GM12878 (cell line): Measurements from ENCODE around the gene CREB3. TPM values are rescaled to one million over a fixed set of nuclear protein-coding genes. Genes with fewer than 3 reads are reported as not detected.

ENCODE experiments used
- ATAC-seq: fragments of 200-7000 bp; cut with Tn5 transposase; 3 replicates; pipeline ENCODE4 v1.9.1; 2020; ENCODE audit warnings: mild to moderate bottlenecking, moderate library complexity
- BruUV-seq: library from RNA; stranded (reverse); fragments of 400-500 nt; replicated peaks from 2 replicates; lab custom pipeline; 2021; lab: Mats Ljungman, UMichigan
- CTCF ChIA-PET: fragments of 300-600 bp; sonication (Branson Sonifier 250); formaldehyde crosslinking; extraction: SDS; loops from one replicate; lab custom pipeline; 2021; ENCODE audit warnings: inconsistent platforms; lab: Yijun Ruan, JAX
- POLR2A ChIA-PET: fragments of 350-600 bp; formaldehyde crosslinking; extraction: SDS; loops from one replicate; lab custom pipeline; 2021; ENCODE audit warnings: inconsistent platforms; lab: Charles Lee
- RAD21 ChIA-PET: fragments of 300-600 bp; sonication (Branson Sonifier 250); formaldehyde crosslinking; loops from one replicate; lab custom pipeline; 2023; ENCODE audit warnings: antibody characterized with exemption; ENCODE audit not compliant: unreplicated experiment; lab: Charles Lee
- SMC1A ChIA-PET: fragments of 300-600 bp; sonication (Branson Sonifier 250); formaldehyde crosslinking; loops from one replicate; lab custom pipeline; 2023; ENCODE audit not compliant: unreplicated experiment, uncharacterized antibody; lab: Charles Lee
- DNase-seq: peaks from one replicate; pipeline ENCODE4 v3.0.0-alpha.2; 2011; ENCODE audit warnings: low read depth, low spot score
- FAIRE-seq: peaks from 3 replicates; lab custom pipeline; 2011; peaks lifted over from hg19 to GRCh38; lab: Jason Lieb, UNC
- H2AFZ ChIP-seq: 2 replicates; pipeline ENCODE4 v1.6.0; 2011; ENCODE audit warnings: low read depth, low read length, control low read depth; ENCODE audit not compliant: control insufficient read depth
- H3K27ac ChIP-seq: 2 replicates; pipeline ENCODE4 v1.5.1; 2011; ENCODE audit warnings: control low read depth; ENCODE audit not compliant: control insufficient read depth, insufficient read depth
- H3K27me3 ChIP-seq, 2 experiments: replicated peaks in 1 of 2; 2 replicates each; pipeline versions ENCODE4 v1.6.0 to v1.6.1; 2011; ENCODE audit warnings: low read length in 1 of 2; ENCODE audit not compliant: control insufficient read depth in 2 of 2, insufficient read depth in 2 of 2
- H3K36me3 ChIP-seq, 2 experiments: 2 replicates each; pipeline ENCODE4 v1.5.1; 2011; ENCODE audit warnings: low read length in 1 of 2; ENCODE audit not compliant: control insufficient read depth in 2 of 2, insufficient read depth in 2 of 2
- H3K4me1 ChIP-seq: 2 replicates; pipeline ENCODE4 v1.6.1; 2011; ENCODE audit warnings: mild to moderate bottlenecking, low read length, moderate library complexity, mixed read lengths; ENCODE audit not compliant: control insufficient read depth, insufficient read depth
- H3K4me2 ChIP-seq: 2 replicates; pipeline ENCODE4 v1.6.0; 2011; ENCODE audit warnings: control low read depth; ENCODE audit not compliant: control insufficient read depth, insufficient read depth
- H3K4me3 ChIP-seq: fragments of 200-600 bp; sonication (generic); 2 replicates; pipeline ENCODE4 v1.5.1; 2016
- H3K79me2 ChIP-seq: 2 replicates; pipeline ENCODE4 v1.6.0; 2011; ENCODE audit warnings: low read length; ENCODE audit not compliant: control insufficient read depth, insufficient read depth
- H3K9ac ChIP-seq: 2 replicates; pipeline ENCODE4 v1.8.0; 2011; ENCODE audit warnings: low read length, control low read depth, mixed read lengths; ENCODE audit not compliant: control insufficient read depth, insufficient read depth
- H3K9me3 ChIP-seq: replicated peaks from 3 replicates; pipeline ENCODE4 v1.5.1; 2011; ENCODE audit warnings: mild to moderate bottlenecking, low read length; ENCODE audit not compliant: control insufficient read depth, insufficient read depth
- H4K20me1 ChIP-seq: 2 replicates; pipeline ENCODE4 v1.6.0; 2011; ENCODE audit not compliant: control insufficient read depth, insufficient read depth
- CREM ChIP-seq: IDR thresholded peaks from 2 replicates; pipeline ENCODE4 v1.6.1; 2014; ENCODE audit warnings: antibody characterized with exemption, low read depth
- E2F4 ChIP-seq: IDR thresholded peaks from 2 replicates; pipeline ENCODE4 v1.6.1; 2012; ENCODE audit warnings: low read depth, low read length, improper control_type of control experiment
- EZH2 ChIP-seq: IDR thresholded peaks from 2 replicates; pipeline ENCODE4 v1.6.1; 2012; ENCODE audit warnings: low read depth, mild to moderate bottlenecking, control low read depth, inconsistent platforms, low read length, borderline replicate concordance; ENCODE audit not compliant: control insufficient read depth
- MAX ChIP-seq: IDR thresholded peaks from 2 replicates; pipeline ENCODE4 v1.6.1; 2012; ENCODE audit warnings: low read depth, low read length, improper control_type of control experiment
- POLR2A ChIP-seq: IDR thresholded peaks from 2 replicates; pipeline ENCODE4 v1.6.1; 2011; ENCODE audit warnings: low read depth, mild to moderate bottlenecking, low read length
- RUNX3 ChIP-seq: IDR thresholded peaks from 2 replicates; pipeline ENCODE4 v1.6.1; 2012; ENCODE audit warnings: low read length, inconsistent platforms
- SKIL ChIP-seq: fragments of 450-650 bp; IDR thresholded peaks from 2 replicates; pipeline ENCODE4 v1.6.1; 2017; ENCODE audit warnings: mild to moderate bottlenecking, low read depth, inconsistent platforms; ENCODE audit not compliant: poor library complexity, severe bottlenecking
- TAF1 ChIP-seq: IDR thresholded peaks from 2 replicates; pipeline ENCODE4 v1.6.1; 2011; ENCODE audit warnings: mild to moderate bottlenecking, low read depth, low read length, borderline replicate concordance
- TCF7 ChIP-seq: IDR thresholded peaks from 2 replicates; pipeline ENCODE4 v1.6.1; 2014; ENCODE audit warnings: antibody characterized with exemption, borderline replicate concordance
- WGBS: methylation state at CpG from one replicate; pipeline ENCODE4 v1.1.6; 2016; ENCODE audit warnings: low lambda C conversion rate; ENCODE audit not compliant: insufficient replicate concordance, insufficient coverage; ENCODE audit errors: missing lambda C conversion rate; 5-methylcytosine and 5-hydroxymethylcytosine counted together
- in situ Hi-C: fragments of 300-500 bp; cut with MboI; formaldehyde crosslinking; loops from 9 replicates; pipeline ENCODE4 v1.14.3; 2018; ENCODE audit warnings: mixed read lengths
- intact Hi-C: fragments of 100-400 bp; cut with micrococcal nuclease; formaldehyde crosslinking; loops from one replicate; pipeline ENCODE4 v1.14.2; 2022; ENCODE audit not compliant: unreplicated experiment
- polyA plus RNA-seq, 11 experiments: library from polyadenylated mRNA; depleted of rRNA in 4 of 11; unstranded in 6 of 11; stranded (reverse) in 5 of 11; fragments of >200 nt; fragmentation: Nextera tagmentation in 4 of 11; fragmentation: Illumina TruSeq in 1 of 11; extraction: Ambion mirVana in 4 of 11; extraction: Trizol in 1 of 11; gene quantifications; 1 replicate in 1 of 11; 2 replicates in 10 of 11; pipeline versions ENCODE4 v1.2.1 to v1.2.3, GENCODE V29; 2011 to 2016; ENCODE audit warnings: inconsistent platforms in 2 of 11, missing spikeins in 2 of 11, low read depth in 1 of 11
- total RNA-seq, 4 experiments: library from RNA; depleted of rRNA in 3 of 4; stranded (reverse); fragments of >200 nt in 3 of 4; fragmentation: Illumina TruSeq in 1 of 4; extraction: Trizol in 1 of 4; gene quantifications; 2 replicates each; pipeline versions ENCODE4 v1.2.1 to v1.2.3, GENCODE V29; 2013 to 2021

The CREB3 gene
- total and polyA plus RNA-seq, 10 of the 15 experiments (the other 5 are each of a cell fraction or from before 2014, with no cell fraction given): 9.8 to 38.9 (median 19.8) TPM

GRCh38 chr9:35760651-35761050 lies 28.2 kb downstream of the CREB3 start:
- no peaks in the 10 kb centered on the region for H3K36me3 ChIP-seq
- H3K9ac ChIP-seq: no peak overlapping the region
- peaks cover 35% of the 10 kb centered on the region for H3K79me2 ChIP-seq
- BruUV-seq: TSS peak; percentile 1
- H3K4me2 ChIP-seq: peak overlapping the region; percentile 41; the same call in 1 of the 2 replicates
- no peak overlapping the region for H2AFZ ChIP-seq
- WGBS: 97% methylated on average over 2 of the region's 2 CpGs
- no peak for TF ChIP-seq POLR2A
- no peak for TF ChIP-seq RUNX3
- TF ChIP-seq SKIL: no peak
- TF ChIP-seq E2F4: no peak
- TF ChIP-seq MAX: no peak
- no peak for TF ChIP-seq EZH2
- no peak for TF ChIP-seq TCF7
- TF ChIP-seq CREM: no peak
- no peak for TF ChIP-seq TAF1
- in situ Hi-C loops: no loop called here
- no peaks in the 10 kb centered on the region for H3K27me3 ChIP-seq
- intact Hi-C loops: no loop called here
- no peaks in the 10 kb centered on the region for H3K9me3 ChIP-seq
- FAIRE-seq (no peak), DNase-seq (no peak), ATAC-seq (no peak)
- RAD21 ChIA-PET: interaction anchor here (0.7 to 2.2 kb wide), 4 partner anchors 32 to 124 kb away, joined by 3 to 6 read pairs (median 3); no protein-coding TSS in a partner anchor
- peaks cover 22% of the 10 kb centered on the region for H3K4me1 ChIP-seq
- no peaks in the 10 kb centered on the region for H4K20me1 ChIP-seq
- POLR2A ChIA-PET: interaction anchor here (1.0 to 1.3 kb wide), 5 partner anchors 10 to 113 kb away, joined by 3 to 4 read pairs (median 3); no protein-coding TSS in a partner anchor
- SMC1A ChIA-PET: interaction anchor here (0.9 to 3.2 kb wide), 8 partner anchors 13 to 66 kb away, joined by 3 to 19 read pairs (median 4); no protein-coding TSS in a partner anchor
- CTCF ChIA-PET: interaction anchor here (0.7 to 1.9 kb wide), 5 partner anchors 9 to 66 kb away, joined by 3 to 5 read pairs (median 4); no protein-coding TSS in a partner anchor
- H3K4me3 ChIP-seq: no peak overlapping the region
- no peak overlapping the region for H3K27ac ChIP-seq
